MM.1S (cell line): ENCODE data around the gene CD109.

Source experiments
- DNase-seq: peaks from one replicate; pipeline ENCODE4 v3.0.0-alpha.2; 2015
- H2AFZ ChIP-seq: fragments of 300-600 bp; sonication (generic); 2 replicates; pipeline ENCODE4 v1.6.0; 2016; ENCODE audit warnings: antibody characterized with exemption, low read length
- H3F3A ChIP-seq: fragments of 300-600 bp; sonication (generic); 2 replicates; pipeline ENCODE4 v1.6.1; 2016; ENCODE audit warnings: mild to moderate bottlenecking, antibody characterized with exemption, low read length, moderate library complexity, mixed read lengths; ENCODE audit not compliant: insufficient read depth
- H3K27ac ChIP-seq: fragments of 300-600 bp; sonication (generic); 2 replicates; pipeline ENCODE4 v1.5.1; 2016; ENCODE audit warnings: mild to moderate bottlenecking, low read length
- H3K27me3 ChIP-seq: fragments of 300-600 bp; sonication (generic); replicated peaks from 2 replicates; pipeline ENCODE4 v1.6.0; 2016; ENCODE audit warnings: low read length; ENCODE audit not compliant: insufficient read depth
- H3K36me3 ChIP-seq: fragments of 300-600 bp; sonication (generic); replicated peaks from 2 replicates; pipeline ENCODE4 v1.6.1; 2016; ENCODE audit warnings: mild to moderate bottlenecking, low read length, mixed read lengths; ENCODE audit not compliant: insufficient read depth
- H3K4me1 ChIP-seq: fragments of 300-600 bp; sonication (generic); 2 replicates; pipeline ENCODE4 v1.6.1; 2016; ENCODE audit warnings: low read length, mixed read lengths
- H3K4me2 ChIP-seq: fragments of 300-600 bp; sonication (generic); 2 replicates; pipeline ENCODE4 v1.6.0; 2016; ENCODE audit warnings: low read depth, low read length
- H3K4me3 ChIP-seq: fragments of 300-600 bp; sonication (generic); 2 replicates; pipeline ENCODE4 v1.5.1; 2016; ENCODE audit warnings: low read length, mixed read lengths
- H3K79me2 ChIP-seq: fragments of 300-600 bp; sonication (generic); 2 replicates; pipeline ENCODE4 v1.6.1; 2016; ENCODE audit warnings: mixed run types, low read length, mixed read lengths
- H3K9ac ChIP-seq: fragments of 300-600 bp; sonication (generic); 2 replicates; pipeline ENCODE4 v1.6.1; 2016; ENCODE audit warnings: low read length, mixed read lengths
- H3K9me2 ChIP-seq: fragments of 300-600 bp; sonication (generic); replicated peaks from 2 replicates; pipeline ENCODE4 v1.6.1; 2016; ENCODE audit warnings: mild to moderate bottlenecking, low read length, mixed read lengths; ENCODE audit not compliant: insufficient read depth
- H3K9me3 ChIP-seq: fragments of 300-600 bp; sonication (generic); replicated peaks from 2 replicates; pipeline ENCODE4 v1.6.1; 2016; ENCODE audit warnings: mild to moderate bottlenecking, low read length, mixed read lengths; ENCODE audit not compliant: insufficient read depth
- H4K20me1 ChIP-seq: fragments of 300-600 bp; sonication (generic); 2 replicates; pipeline ENCODE4 v1.6.1; 2016; ENCODE audit warnings: mild to moderate bottlenecking, low read length, moderate library complexity, mixed read lengths; ENCODE audit not compliant: insufficient read depth
- EZH2 ChIP-seq: fragments of 300-600 bp; sonication (generic); optimal IDR thresholded peaks from 2 replicates; pipeline ENCODE3; 2017; ENCODE audit warnings: low read depth, mild to moderate bottlenecking, antibody characterized with exemption, low read length, mixed read lengths
- EZH2phosphoT487 ChIP-seq: fragments of 300-600 bp; sonication (generic); IDR thresholded peaks from 2 replicates; pipeline ENCODE4 v1.6.1; 2018; ENCODE audit warnings: antibody characterized with exemption, low read length
- TF ChIP-seq, protein P1 (sequence below): fragments of 300-600 bp; sonication (generic); IDR thresholded peaks from 2 replicates; pipeline ENCODE4 v1.5.1; 2016; ENCODE audit warnings: antibody characterized with exemption, low read length, mixed read lengths

Gene CD109

GRCh38 chr6:73656531-73657145 is 39.4 kb upstream of the CD109 start:
- no peaks in the 10 kb centered on the region for H3K9me3 ChIP-seq
- H3K27ac ChIP-seq, result no peak overlapping the region
- no peaks in the 10 kb centered on the region for H3K9me2 ChIP-seq
- TF ChIP-seq EZH2phosphoT487, result no peak
- H3K4me3 ChIP-seq, result no peak overlapping the region
- no peak for DNase-seq
- no peak overlapping the region for H3K4me2 ChIP-seq
- H3K79me2 ChIP-seq, result peaks cover 7% of the 10 kb centered on the region
- H3K27me3 ChIP-seq, result no peaks in the 10 kb centered on the region
- H2AFZ ChIP-seq, result no peak overlapping the region
- H4K20me1 ChIP-seq, result no peaks in the 10 kb centered on the region
- no peak overlapping the region for H3K9ac ChIP-seq
- peaks cover 23% of the 10 kb centered on the region for H3F3A ChIP-seq
- H3K36me3 ChIP-seq, result no peaks in the 10 kb centered on the region
- peaks cover 10% of the 10 kb centered on the region; the same call in 1 of the 2 replicates for H3K4me1 ChIP-seq

GRCh38 chr6:73657201-73657600 is 38.8 kb upstream of the CD109 start:
- Histone ChIP-seq H3K4me2 (no peak overlapping the region), H3K4me1 (peaks cover 6% of the 10 kb centered on the region; the same call in 1 of the 2 replicates), H4K20me1 (no peaks in the 10 kb centered on the region), H3K9ac (no peak overlapping the region), H3K9me3 (no peaks in the 10 kb centered on the region), H2AFZ (no peak overlapping the region), H3K4me3 (no peak overlapping the region), H3K27me3 (no peaks in the 10 kb centered on the region), H3K79me2 (peaks cover under 1% of the 10 kb centered on the region), H3K9me2 (no peaks in the 10 kb centered on the region), H3K27ac (no peak overlapping the region), H3K36me3 (no peaks in the 10 kb centered on the region), H3F3A (peaks cover 23% of the 10 kb centered on the region)
- DNase-seq, result no peak
- TF ChIP-seq EZH2phosphoT487 (no peak), EZH2 (no peak)
- TF ChIP-seq, protein P1, sequence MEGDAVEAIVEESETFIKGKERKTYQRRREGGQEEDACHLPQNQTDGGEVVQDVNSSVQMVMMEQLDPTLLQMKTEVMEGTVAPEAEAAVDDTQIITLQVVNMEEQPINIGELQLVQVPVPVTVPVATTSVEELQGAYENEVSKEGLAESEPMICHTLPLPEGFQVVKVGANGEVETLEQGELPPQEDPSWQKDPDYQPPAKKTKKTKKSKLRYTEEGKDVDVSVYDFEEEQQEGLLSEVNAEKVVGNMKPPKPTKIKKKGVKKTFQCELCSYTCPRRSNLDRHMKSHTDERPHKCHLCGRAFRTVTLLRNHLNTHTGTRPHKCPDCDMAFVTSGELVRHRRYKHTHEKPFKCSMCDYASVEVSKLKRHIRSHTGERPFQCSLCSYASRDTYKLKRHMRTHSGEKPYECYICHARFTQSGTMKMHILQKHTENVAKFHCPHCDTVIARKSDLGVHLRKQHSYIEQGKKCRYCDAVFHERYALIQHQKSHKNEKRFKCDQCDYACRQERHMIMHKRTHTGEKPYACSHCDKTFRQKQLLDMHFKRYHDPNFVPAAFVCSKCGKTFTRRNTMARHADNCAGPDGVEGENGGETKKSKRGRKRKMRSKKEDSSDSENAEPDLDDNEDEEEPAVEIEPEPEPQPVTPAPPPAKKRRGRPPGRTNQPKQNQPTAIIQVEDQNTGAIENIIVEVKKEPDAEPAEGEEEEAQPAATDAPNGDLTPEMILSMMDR, result no peak

- no peaks in the 10 kb centered on the region for H4K20me1 ChIP-seq
- H3K9me3 ChIP-seq, result no peaks in the 10 kb centered on the region
- no peaks in the 10 kb centered on the region for H3K27me3 ChIP-seq
- H3K9me2 ChIP-seq, result no peaks in the 10 kb centered on the region
- H3K27ac ChIP-seq, result no peak overlapping the region
- H3K4me2 ChIP-seq, result no peak overlapping the region
- H3F3A ChIP-seq, result no peaks in the 10 kb centered on the region
- DNase-seq, result no peak
- TF ChIP-seq, protein P1, result no peak
- TF ChIP-seq EZH2 (no peak), EZH2phosphoT487 (no peak)
- no peaks in the 10 kb centered on the region for H3K79me2 ChIP-seq
- H3K4me1 ChIP-seq, result no peaks in the 10 kb centered on the region
- H3K9ac ChIP-seq, result no peak overlapping the region
- H2AFZ ChIP-seq, result no peak overlapping the region
- H3K36me3 ChIP-seq, result no peaks in the 10 kb centered on the region
- H3K4me3 ChIP-seq, result no peak overlapping the region
Measured at GRCh38 chr6:73664701-73665100, 31.3 kb upstream of the CD109 start.

DNA sequence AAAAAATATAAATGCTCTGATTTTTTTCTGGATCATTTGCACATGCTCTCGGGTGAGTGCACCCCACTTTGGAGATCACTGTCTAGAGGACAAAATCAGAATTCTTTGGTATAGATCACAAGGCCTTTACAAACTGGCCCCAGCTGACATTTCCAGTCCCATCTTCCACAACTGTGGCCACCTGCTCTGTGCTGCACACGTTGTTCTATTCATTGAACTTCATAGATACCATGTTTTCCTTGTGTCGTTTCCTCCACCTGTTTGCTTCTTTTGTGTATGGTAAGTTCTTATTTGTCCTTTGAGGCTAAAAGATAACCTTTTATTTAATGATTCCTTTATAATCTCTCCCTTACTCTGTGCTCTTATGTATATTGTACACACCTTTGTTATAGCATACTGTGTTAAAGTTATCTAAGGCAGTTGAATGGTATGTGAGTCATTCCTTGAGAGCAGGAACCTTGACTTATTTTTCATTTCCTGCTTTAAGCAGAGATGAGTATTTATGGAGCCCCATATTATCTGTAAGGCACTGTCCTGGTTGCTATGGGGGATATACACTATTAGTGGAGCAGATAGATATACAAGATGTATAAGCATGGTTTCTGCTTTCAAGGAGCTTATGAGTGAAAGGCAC is 30.2 kb upstream of the CD109 start:
- Histone ChIP-seq H3K4me2 (no peak overlapping the region), H3K79me2 (no peaks in the 10 kb centered on the region), H4K20me1 (no peaks in the 10 kb centered on the region), H3K4me1 (no peaks in the 10 kb centered on the region), H3F3A (no peaks in the 10 kb centered on the region), H3K4me3 (no peak overlapping the region), H3K27me3 (no peaks in the 10 kb centered on the region), H3K9me2 (no peaks in the 10 kb centered on the region), H3K9me3 (no peaks in the 10 kb centered on the region), H3K27ac (no peak overlapping the region), H3K36me3 (no peaks in the 10 kb centered on the region), H3K9ac (no peak overlapping the region), H2AFZ (no peak overlapping the region)
- TF ChIP-seq EZH2phosphoT487 (no peak), EZH2 (no peak)
- TF ChIP-seq, protein P1, result no peak
- DNase-seq, result no peak
